HG03025 (cell line): ENCODE results near the gene RAD17.
"Not testable (repeated sequence)": the region's sequence is repeated elsewhere in the genome, so short reads cannot be mapped to it uniquely, and the experiment has no call there.

ENCODE experiments used
- ATAC-seq: cut with Tn5 transposase; IDR thresholded peaks from one replicate; pipeline ENCODE4 v1.9.1; 2021; ENCODE audit warnings: mild to moderate bottlenecking, moderate library complexity; ENCODE audit not compliant: unreplicated experiment, low FRiP score

The RAD17 gene

GRCh38 chr5:69372394-69372793 lies 2.8 kb downstream of the RAD17 start:
- no peak for ATAC-seq

DNA sequence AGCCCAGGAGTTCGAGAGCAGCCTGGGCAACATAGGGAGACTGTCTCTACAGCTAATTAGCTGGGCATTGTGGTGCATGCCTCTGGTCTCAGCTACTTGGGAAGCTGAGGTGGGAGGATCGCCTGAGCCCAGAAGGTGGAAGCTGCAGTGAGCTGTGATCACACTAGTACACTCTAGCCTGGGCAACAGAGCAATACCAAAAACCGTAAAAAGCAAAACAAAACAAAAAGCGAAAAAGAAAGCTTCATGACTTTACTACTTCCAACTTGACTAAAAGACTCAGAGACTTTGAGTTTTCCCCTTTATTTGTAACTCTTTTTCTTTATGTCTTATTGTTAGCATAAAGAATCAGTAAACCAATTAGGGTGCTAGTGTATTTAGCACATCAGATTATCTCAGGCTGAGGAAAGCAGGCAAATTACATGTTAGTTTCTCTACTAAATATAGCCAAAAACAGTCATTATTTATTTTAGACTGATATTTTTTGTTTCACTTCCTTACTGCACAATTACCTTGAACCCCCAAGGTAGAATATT lies 5.4 kb downstream of the RAD17 start:
- ATAC-seq, result peak; percentile 79

GRCh38 chr5:69378376-69378775 lies 8.8 kb downstream of the RAD17 start:
- ATAC-seq, result no peak

GRCh38 chr5:69404659-69405330 lies 35.2 kb downstream of the RAD17 start:
- ATAC-seq, result no peak

GRCh38 chr5:69414885-69415583 lies 45.4 kb downstream of the RAD17 start, which contains the start of gene MARVELD2:
Gene MARVELD2, plus strand, starts transcription at chr5:69415116. Its CDS starts 4,270 bp downstream, at chr5:69419386.
- ATAC-seq, result peak; percentile 53

DNA sequence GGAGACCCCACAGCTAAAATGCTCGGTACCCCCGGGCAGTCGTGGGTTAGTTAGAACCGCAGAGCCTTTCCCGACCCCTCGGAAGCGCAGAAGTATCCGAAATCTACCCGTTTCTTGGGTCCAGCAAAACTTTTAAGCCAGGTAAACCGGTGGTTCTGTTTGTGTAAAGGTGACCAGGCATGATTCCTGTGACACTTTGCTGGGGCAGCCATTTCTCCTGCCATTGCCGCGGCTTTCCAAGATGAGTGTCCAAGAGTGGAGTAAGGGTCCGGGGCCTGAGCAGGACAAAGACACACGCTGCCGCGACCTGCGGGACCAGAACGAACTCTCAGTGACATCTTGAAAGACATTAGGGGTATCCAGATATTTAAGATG lies 46.0 kb downstream of the RAD17 start:
- ATAC-seq, result no peak

- no peak for ATAC-seq
These were observed 46.6 kb downstream of the RAD17 start for GRCh38 chr5:69416180-69416579.

- no peak for ATAC-seq
These were observed 47.1 kb downstream of the RAD17 start for GRCh38 chr5:69416699-69417098.

DNA sequence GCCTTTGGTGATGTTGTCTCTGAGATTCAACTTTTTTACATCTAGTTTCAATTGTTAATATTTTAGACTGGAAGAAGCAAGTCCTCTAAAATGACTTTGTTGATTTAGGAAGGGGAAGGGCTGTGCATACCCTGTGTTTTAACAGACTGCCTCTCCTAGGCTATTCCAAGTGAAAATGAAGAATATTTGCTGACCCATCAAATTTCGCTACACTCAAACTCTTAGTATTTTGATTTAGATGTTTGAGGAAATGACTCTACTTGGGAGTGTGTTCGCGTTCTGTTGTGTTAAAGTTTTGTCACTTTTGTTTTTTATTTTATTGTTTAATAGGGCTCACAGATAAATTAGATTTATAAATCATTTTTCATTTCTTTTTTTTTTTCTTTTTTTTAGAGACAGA lies 48.9 kb downstream of the RAD17 start:
- no peak for ATAC-seq

DNA sequence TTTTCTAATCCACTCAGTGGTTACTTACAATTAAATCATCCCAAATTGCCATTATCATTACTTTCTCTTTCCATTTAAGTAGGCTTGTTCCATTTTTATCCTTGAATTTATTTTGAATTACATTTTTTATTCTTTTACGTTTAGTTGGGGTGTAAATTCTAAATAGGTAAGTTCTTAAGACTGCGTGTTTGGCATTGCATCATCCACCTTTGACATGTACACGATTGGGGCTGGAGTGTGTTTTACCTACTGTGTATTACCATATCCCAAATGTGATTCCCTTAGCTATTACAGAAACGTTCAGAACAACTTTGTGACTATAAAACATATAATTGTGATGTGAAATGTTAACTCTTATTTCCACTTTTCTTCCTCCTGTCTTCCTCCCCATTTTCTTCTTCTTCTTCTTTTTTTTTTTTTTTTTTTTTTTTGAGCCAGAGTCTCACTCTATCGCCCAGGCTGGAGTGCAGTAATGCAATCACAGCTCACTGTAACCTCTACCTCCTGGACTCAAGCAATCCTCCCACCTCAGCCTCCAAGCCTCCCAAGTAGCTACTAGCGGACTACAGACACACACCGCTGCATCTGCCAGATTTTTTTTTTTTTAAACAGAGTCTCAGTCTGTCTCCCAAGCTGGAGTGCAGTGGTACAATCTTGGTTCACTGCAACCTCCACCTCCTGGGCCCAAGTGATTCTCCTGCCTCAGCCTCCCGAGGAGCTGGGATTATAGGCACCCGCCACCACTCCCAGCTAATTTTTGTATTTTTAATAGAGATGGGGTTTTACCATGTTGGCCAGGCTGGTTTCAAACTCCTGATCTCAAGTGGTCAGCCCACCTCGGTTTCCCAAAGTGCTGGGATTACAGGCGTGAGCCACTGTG lies 62.0 kb downstream of the RAD17 start:
- ATAC-seq, result no peak

DNA sequence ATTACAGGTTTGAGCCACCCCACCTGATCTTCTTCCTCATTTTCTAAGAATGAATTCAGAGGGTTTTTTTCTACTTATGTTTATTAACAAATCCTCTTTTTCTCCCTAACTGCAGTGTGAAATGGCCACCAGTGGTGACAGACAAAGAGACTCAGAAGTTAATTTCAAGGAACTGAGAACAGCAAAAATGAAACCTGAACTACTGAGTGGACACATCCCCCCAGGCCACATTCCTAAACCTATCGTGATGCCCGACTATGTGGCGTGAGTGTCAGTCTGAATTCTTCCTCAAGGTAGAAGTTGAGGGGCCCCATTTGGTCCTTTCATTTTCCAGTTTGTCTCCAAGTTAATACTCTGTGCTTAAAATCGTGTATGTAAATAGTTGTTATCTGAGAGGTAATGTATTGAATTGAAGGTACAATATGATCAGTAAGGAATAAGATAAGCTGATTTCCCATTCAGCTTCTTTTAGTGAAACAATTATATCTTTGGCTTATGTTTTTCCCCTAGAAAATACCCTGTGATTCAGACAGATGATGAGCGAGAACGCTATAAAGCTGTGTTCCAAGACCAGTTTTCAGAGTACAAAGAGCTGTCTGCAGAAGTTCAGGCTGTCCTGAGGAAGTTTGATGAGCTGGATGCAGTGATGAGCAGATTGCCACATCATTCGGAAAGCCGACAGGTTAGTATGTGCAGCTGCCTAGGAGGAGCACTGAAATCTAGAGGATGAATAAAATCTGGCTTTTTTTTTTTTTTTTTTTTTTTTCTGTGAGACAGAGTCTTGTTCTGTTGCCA lies 63.0 kb downstream of the RAD17 start:
- ATAC-seq, result peak; percentile 63

- not testable (repeated sequence) for ATAC-seq
These were observed 65.8 kb downstream of the RAD17 start for GRCh38 chr5:69435276-69435884.

- no peak for ATAC-seq
These were observed 74.6 kb downstream of the RAD17 start for GRCh38 chr5:69444127-69444754.

DNA sequence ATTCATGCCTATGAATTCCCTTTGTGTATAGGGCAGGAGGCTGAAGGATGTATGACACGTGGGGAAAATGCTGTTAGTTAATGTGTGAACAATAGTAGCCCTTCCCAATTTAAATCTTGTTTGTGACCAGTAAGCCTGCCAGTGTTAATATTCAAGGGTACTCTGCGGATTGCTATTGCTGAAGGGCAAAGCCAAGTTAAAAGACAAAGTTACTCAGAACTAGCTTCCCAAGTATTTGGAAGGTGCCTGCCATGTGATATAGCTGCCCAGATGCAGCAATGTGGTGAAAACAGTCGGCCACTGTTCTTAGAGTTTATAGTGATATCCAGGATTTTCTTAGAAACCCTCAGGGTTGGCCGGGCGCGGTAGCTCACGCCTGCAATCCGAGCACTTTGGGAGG lies 79.9 kb downstream of the RAD17 start:
- no peak for ATAC-seq

DNA sequence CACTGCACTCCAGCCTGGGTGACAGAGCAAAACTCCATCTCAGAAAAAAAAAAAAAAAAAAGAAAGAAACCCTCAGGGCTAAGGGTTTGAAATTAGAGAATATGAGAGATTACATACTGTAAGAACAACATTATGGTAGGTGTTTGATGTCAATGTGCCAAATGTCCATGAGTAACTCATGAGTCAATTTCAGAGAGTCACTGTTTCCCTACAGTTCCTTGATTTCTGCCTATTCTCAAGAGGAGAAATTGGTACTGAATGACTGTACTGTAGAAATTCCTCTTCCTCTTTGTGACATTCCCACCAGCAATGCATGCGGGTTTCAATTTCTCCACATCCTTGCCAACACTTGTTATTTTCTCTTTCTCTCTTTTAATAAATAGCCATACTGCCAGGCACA lies 80.5 kb downstream of the RAD17 start:
- no peak for ATAC-seq

GRCh38 chr5:69450527-69450926 lies 80.9 kb downstream of the RAD17 start:
- not testable (repeated sequence) for ATAC-seq

DNA sequence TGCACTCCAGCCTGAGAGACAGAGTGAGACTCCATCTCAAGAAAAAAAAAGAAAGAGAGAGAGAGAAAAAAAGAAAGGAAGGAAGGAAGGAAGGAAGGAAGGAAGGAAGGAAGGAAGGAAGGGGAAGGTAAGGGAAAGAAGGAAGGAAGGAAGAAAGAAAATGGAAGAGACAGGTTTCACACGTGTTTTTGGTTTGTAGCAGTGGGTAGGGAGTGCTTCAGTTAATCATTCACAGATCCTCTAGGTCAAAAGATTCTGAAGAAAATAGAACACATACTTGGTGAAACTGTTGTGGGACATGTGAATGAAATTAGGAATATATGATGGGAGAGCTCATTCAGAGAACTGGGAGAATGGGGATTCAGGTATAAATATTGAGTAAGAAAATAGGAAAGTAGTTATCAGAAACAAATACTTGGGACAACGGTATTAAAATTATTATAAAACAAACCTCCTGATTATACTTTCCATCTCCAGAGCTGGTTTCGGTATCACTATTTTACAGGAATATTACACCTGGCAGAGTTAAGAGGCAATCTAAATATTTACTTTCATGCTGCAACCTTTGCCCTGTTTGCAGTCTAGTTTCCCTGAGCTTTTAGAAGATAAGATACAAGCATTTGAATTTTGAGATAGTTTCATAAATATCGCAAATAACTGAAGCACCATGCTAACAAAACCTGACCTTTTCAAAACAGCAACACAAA lies 82.5 kb downstream of the RAD17 start:
- no peak for ATAC-seq

GRCh38 chr5:69453487-69453886 lies 83.9 kb downstream of the RAD17 start:
- not testable (repeated sequence) for ATAC-seq
